ENCODE results near the gene RNF5.

Gene RNF5

GRCh38 chr6:32190054-32190851 lies 12.0 kb downstream of the RNF5 start, which contains the start of gene PBX2:
Gene PBX2, minus strand, starts transcription at chr6:32190202. Its CDS starts 287 bp downstream, at chr6:32189915.
- Histone ChIP-seq H2AFZ (ENCODE audit: low read length) (0 out of 2 replicates have a peak within 1 kb of the TSS, but pooled peaks have one; percentile 26), H3K27me3 (replicated peaks; ENCODE audit: insufficient read depth, low read length) (no peaks in the 10 kb centered on the region)
- peak; percentile 78 for DNase-seq

GRCh38 chr6:32190911-32191677 lies 12.9 kb downstream of the RNF5 start:
- TF ChIP-seq CTCF (IDR thresholded peaks at IDR 0.05; ENCODE audit: low read length) = no peak
- TF ChIP-seq EZH2 (optimal IDR thresholded peaks at IDR 0.05; ENCODE audit: low read depth, low read length) = no peak
- no peak for TF ChIP-seq EZH2phosphoT487 (IDR thresholded peaks at IDR 0.05; ENCODE audit: low read length)
- no peak overlapping the region for H3K9ac ChIP-seq (ENCODE audit: low read length)
- H3K9me3 ChIP-seq (replicated peaks; ENCODE audit: insufficient read depth, low read length) = no peaks in the 10 kb centered on the region
- peaks cover 32% of the 10 kb centered on the region for H3K79me2 ChIP-seq (ENCODE audit: low read length)
- no peaks in the 10 kb centered on the region for H3K36me3 ChIP-seq (replicated peaks; ENCODE audit: insufficient read depth, low read length)
- H3K4me3 ChIP-seq (ENCODE audit: low read length) = peak overlapping the region; percentile 75; the same call in 1 of the 2 replicates
- no peak overlapping the region for H2AFZ ChIP-seq (ENCODE audit: low read length)
- H3K27ac ChIP-seq (ENCODE audit: low read length) = peak overlapping the region; percentile 68; the same call in 1 of the 2 replicates
- no peaks in the 10 kb centered on the region for H4K20me1 ChIP-seq (ENCODE audit: insufficient read depth, low read length)
- peak overlapping the region; percentile 97; the same call in 1 of the 2 replicates for H3K4me2 ChIP-seq (ENCODE audit: low read depth, low read length)
- no peak for DNase-seq
- H3K4me1 ChIP-seq (ENCODE audit: low read length) = peaks cover 31% of the 10 kb centered on the region
- no peaks in the 10 kb centered on the region for H3K27me3 ChIP-seq (replicated peaks; ENCODE audit: insufficient read depth, low read length)
- H3K9me2 ChIP-seq (replicated peaks; ENCODE audit: insufficient read depth, low read length) = no peaks in the 10 kb centered on the region
- H3F3A ChIP-seq (ENCODE audit: insufficient read depth, low read length) = peaks cover 21% of the 10 kb centered on the region; the same call in 1 of the 2 replicates

More at GRCh38 chr6:32190054-32190851, 12.0 kb downstream of the RNF5 start, which contains the start of gene PBX2:
- H3K4me1 ChIP-seq (ENCODE audit: low read length) = peaks cover 31% of the 10 kb centered on the region
- H3K4me3 ChIP-seq (ENCODE audit: low read length) = peak within 1 kb of the TSS; percentile 58
- H3K27ac ChIP-seq (ENCODE audit: low read length) = peak within 1 kb of the TSS; percentile 68; the same call in 1 of the 2 replicates
- peaks cover 32% of the 10 kb centered on the region for H3K79me2 ChIP-seq (ENCODE audit: low read length)
- H3F3A ChIP-seq (ENCODE audit: insufficient read depth, low read length) = peaks cover 20% of the 10 kb centered on the region; the same call in 1 of the 2 replicates
- H3K36me3 ChIP-seq (replicated peaks; ENCODE audit: insufficient read depth, low read length) = no peaks in the 10 kb centered on the region
- H4K20me1 ChIP-seq (ENCODE audit: insufficient read depth, low read length) = no peaks in the 10 kb centered on the region
- TF ChIP-seq CTCF (IDR thresholded peaks at IDR 0.05; ENCODE audit: low read length) (no peak), EZH2 (optimal IDR thresholded peaks at IDR 0.05; ENCODE audit: low read depth, low read length) (no peak), EZH2phosphoT487 (IDR thresholded peaks at IDR 0.05; ENCODE audit: low read length) (no peak)
- H3K9ac ChIP-seq (ENCODE audit: low read length) = peak within 1 kb of the TSS; percentile 76
- no peaks in the 10 kb centered on the region for H3K9me3 ChIP-seq (replicated peaks; ENCODE audit: insufficient read depth, low read length)
- H3K4me2 ChIP-seq (ENCODE audit: low read depth, low read length) = peak within 1 kb of the TSS; percentile 97
- H3K9me2 ChIP-seq (replicated peaks; ENCODE audit: insufficient read depth, low read length) = no peaks in the 10 kb centered on the region

GRCh38 chr6:32191696-32192607 lies 13.7 kb downstream of the RNF5 start:
- peaks cover 21% of the 10 kb centered on the region; the same call in 1 of the 2 replicates for H3F3A ChIP-seq (ENCODE audit: insufficient read depth, low read length)
- H3K9ac ChIP-seq (ENCODE audit: low read length) = peak overlapping the region; percentile 69
- no peaks in the 10 kb centered on the region for H3K36me3 ChIP-seq (replicated peaks; ENCODE audit: insufficient read depth, low read length)
- H4K20me1 ChIP-seq (ENCODE audit: insufficient read depth, low read length) = no peaks in the 10 kb centered on the region
- peaks cover 31% of the 10 kb centered on the region for H3K4me1 ChIP-seq (ENCODE audit: low read length)
- H3K9me3 ChIP-seq (replicated peaks; ENCODE audit: insufficient read depth, low read length) = no peaks in the 10 kb centered on the region
- H3K4me3 ChIP-seq (ENCODE audit: low read length) = peak overlapping the region; percentile 75
- DNase-seq = no peak
- 0 out of 2 replicates have a peak overlapping the region, but pooled peaks have one; percentile 29 for H2AFZ ChIP-seq (ENCODE audit: low read length)
- H3K27ac ChIP-seq (ENCODE audit: low read length) = peak overlapping the region; percentile 2; the same call in 1 of the 2 replicates
- no peaks in the 10 kb centered on the region for H3K9me2 ChIP-seq (replicated peaks; ENCODE audit: insufficient read depth, low read length)
- H3K79me2 ChIP-seq (ENCODE audit: low read length) = peaks cover 32% of the 10 kb centered on the region
- peak overlapping the region; percentile 97 for H3K4me2 ChIP-seq (ENCODE audit: low read depth, low read length)
- TF ChIP-seq EZH2 (optimal IDR thresholded peaks at IDR 0.05; ENCODE audit: low read depth, low read length) (no peak), CTCF (IDR thresholded peaks at IDR 0.05; ENCODE audit: low read length) (no peak), EZH2phosphoT487 (IDR thresholded peaks at IDR 0.05; ENCODE audit: low read length) (no peak)
- H3K27me3 ChIP-seq (replicated peaks; ENCODE audit: insufficient read depth, low read length) = no peaks in the 10 kb centered on the region

Data from MM.1S (cell line).